ENCODE results near the gene SIAH2.

DNA sequence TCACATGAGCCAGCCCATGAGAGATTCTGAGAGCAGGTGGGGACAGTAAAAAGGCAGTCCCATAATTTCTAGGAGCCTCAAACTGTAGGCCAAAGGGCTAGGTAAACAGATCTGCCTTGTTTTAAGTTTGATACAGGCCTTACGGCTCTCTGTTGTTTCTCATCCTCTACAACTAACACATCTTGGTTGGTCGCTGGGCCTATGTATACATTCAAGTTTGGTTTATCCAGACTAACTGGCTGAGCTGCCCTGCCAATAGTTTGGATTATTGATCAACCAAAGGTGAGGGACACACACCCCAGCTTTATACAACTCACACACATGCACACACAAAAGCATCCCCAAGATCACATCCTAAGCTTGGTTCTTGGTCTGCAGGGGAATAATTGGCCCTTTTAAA, 3.0 kb downstream of the SIAH2 start:
- TF ChIP-seq CTCF (IDR thresholded peaks at IDR 0.05; ENCODE audit: low read length) (no peak), EZH2 (IDR thresholded peaks at IDR 0.05; ENCODE audit: borderline replicate concordance, low read length) (no peak)
